Cardiac fibroblast (primary cell): Measurements from ENCODE around the gene LTBP1.

ENCODE experiments used
- DNase-seq, 2 donors: peaks; one replicate each; pipeline versions ENCODE4 v3.0.0 to v3.0.0-alpha.2; 2010; ENCODE audit warnings: low read depth in 2 of 2
- H3K4me3 ChIP-seq, 2 donors: replicated peaks in 1 of 2; 1 replicate in 1 of 2; 2 replicates in 1 of 2; pipeline ENCODE4 v1.5.1; 2011; ENCODE audit warnings: low read depth in 2 of 2, low read length in 2 of 2, mild to moderate bottlenecking in 2 of 2, moderate library complexity in 1 of 2
- CTCF ChIP-seq: IDR thresholded peaks from one replicate; pipeline ENCODE4 v1.5.1; 2011; ENCODE audit warnings: low read depth, mild to moderate bottlenecking, low read length, inconsistent platforms

The LTBP1 gene

GRCh38 chr2:33106115-33106514, 159.4 kb downstream of the LTBP1 start:
- H3K4me3 ChIP-seq, result no peak overlapping the region
- peak in 1 of 2 donors; percentile 20 for DNase-seq
- no peak for TF ChIP-seq CTCF

- TF ChIP-seq CTCF, result no peak
- H3K4me3 ChIP-seq, result no peak overlapping the region
- peak in 1 of 2 donors; percentile 59 for DNase-seq
Measured at GRCh38 chr2:33107690-33108482, 161.1 kb downstream of the LTBP1 start.

- peak; percentile 53 to 73 for DNase-seq
- no peak overlapping the region for H3K4me3 ChIP-seq
- TF ChIP-seq CTCF, result no peak
Measured at GRCh38 chr2:33108483-33109443, 162.0 kb downstream of the LTBP1 start.

- TF ChIP-seq CTCF, result no peak
- DNase-seq, result peak in 1 of 2 donors; percentile 55
- no peak overlapping the region for H3K4me3 ChIP-seq
Measured at GRCh38 chr2:33110461-33110860, 163.7 kb downstream of the LTBP1 start.

GRCh38 chr2:33111002-33111446, 164.3 kb downstream of the LTBP1 start:
- peak; percentile 54 to 93 for DNase-seq
- no peak overlapping the region for H3K4me3 ChIP-seq
- TF ChIP-seq CTCF, result no peak

- TF ChIP-seq CTCF, result no peak
- DNase-seq, result peak in 1 of 2 donors; percentile 62
- no peak overlapping the region for H3K4me3 ChIP-seq
Measured at GRCh38 chr2:33115196-33115595, 168.4 kb downstream of the LTBP1 start.
